ENCODE data around the gene SERINC5. TPM values are rescaled to one million over a fixed set of nuclear protein-coding genes. Genes with fewer than 3 reads are reported as not detected.

Gene SERINC5
- total RNA-seq, 1 experiment from 2014 or later, result 52.3 TPM

DNA sequence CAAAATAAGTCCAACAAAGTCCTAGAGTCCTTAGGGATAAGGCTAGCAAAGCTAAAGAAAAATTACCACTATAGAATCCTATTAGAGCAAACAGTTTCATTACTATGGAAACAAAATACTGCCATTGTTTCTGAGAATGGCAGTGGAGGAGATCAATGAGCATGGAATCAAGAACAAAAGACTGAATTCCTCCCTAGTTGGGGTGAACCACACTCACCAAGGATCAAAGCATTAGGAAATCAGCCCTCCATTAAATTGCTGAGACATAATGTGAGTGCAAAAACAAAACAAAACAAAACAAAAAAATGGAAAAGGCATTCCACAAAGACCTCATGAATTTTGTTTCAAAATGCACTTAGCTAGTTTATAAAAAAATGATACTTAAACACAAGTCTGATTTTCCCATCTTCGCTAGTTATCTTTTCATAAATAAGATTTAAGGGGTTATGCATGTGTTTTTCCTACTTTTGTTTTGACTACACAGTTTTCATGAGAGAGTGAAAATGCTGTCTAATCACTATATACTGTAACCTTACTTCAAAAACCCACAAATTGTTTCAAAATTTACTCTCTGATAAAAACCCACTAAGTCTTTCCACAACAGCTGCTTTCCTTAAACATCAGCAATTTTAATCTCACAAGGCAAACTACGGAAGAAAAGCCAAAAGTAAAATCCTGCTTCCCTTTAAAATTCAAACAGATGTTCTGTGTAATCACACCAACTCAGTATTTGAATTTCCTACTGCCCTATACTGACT is 9.7 kb downstream of the SERINC5 start:
- DNase-seq, result no peak

More for the DNA sequence above, 9.7 kb downstream of the SERINC5 start:
- Mint-ChIP-seq H3K27me3 (ENCODE audit: low read depth) (no peaks in the 10 kb centered on the region), H3K36me3 (ENCODE audit: insufficient read depth in 1 of 3, low read depth in 3 of 3) (peaks cover 28 to 33% (median 30%) of the 10 kb centered on the region in 3 experiments), H3K4me1 (peaks cover 49 to 53% of the 10 kb centered on the region in 2 experiments), H3K27ac (peak overlapping the region; percentile 72 to 91 (median 86); a peak in 6 of 7 replicates), H3K9me3 (peaks cover 22 to 25% of the 10 kb centered on the region in 2 experiments), H3K4me3 (peak overlapping the region in 1 of 2 experiments; percentile 41; a peak in 3 of 5 replicates)
- no peak overlapping the region for H2BK15ac ChIP-seq (ENCODE audit: low read depth, low read length)
- H3K27me3 ChIP-seq (ENCODE audit: insufficient read depth, low read length), result no peaks in the 10 kb centered on the region
- no peak overlapping the region for H2BK5ac ChIP-seq (ENCODE audit: insufficient read length, low read length)
- H2BK20ac ChIP-seq (ENCODE audit: low read depth, low read length, poor library complexity, severe bottlenecking), result no peak overlapping the region
- H3K4me1 ChIP-seq (ENCODE audit: insufficient read depth, low read length), result peaks cover 11% of the 10 kb centered on the region; the same call in 1 of the 2 replicates
- no peak overlapping the region for H3K14ac ChIP-seq (ENCODE audit: insufficient read depth, low read length)
- no peak overlapping the region for H4K8ac ChIP-seq (replicated peaks; ENCODE audit: insufficient read length, low read depth, low read length)
- no peak overlapping the region for H3K56ac ChIP-seq (ENCODE audit: insufficient read length, low read depth, low read length)
- no peak overlapping the region for H2BK120ac ChIP-seq (ENCODE audit: low read depth, low read length, poor library complexity, severe bottlenecking)
- no peaks in the 10 kb centered on the region for H4K20me1 ChIP-seq (ENCODE audit: control insufficient read depth, insufficient read depth, insufficient read length)
- H3K9ac ChIP-seq (ENCODE audit: extremely low read depth, insufficient read length, low read length), result no peak overlapping the region
- H2AK5ac ChIP-seq (ENCODE audit: insufficient read length, low read length), result no peak overlapping the region
- no peak overlapping the region for H3K4me2 ChIP-seq (ENCODE audit: insufficient read depth, insufficient read length, low read length)
- H4K5ac ChIP-seq (ENCODE audit: insufficient read length, low read depth, low read length), result no peak overlapping the region
- no peak overlapping the region for H4K91ac ChIP-seq (ENCODE audit: insufficient read length, low read depth, low read length)
- H3K18ac ChIP-seq (ENCODE audit: insufficient read length, low read depth, low read length), result no peak overlapping the region
- peaks cover 3% of the 10 kb centered on the region for H3K79me1 ChIP-seq (ENCODE audit: insufficient read depth, low read depth, low read length, poor library complexity, severe bottlenecking)
- no peak overlapping the region for H3K23ac ChIP-seq (ENCODE audit: insufficient read length, low read depth, low read length)
- peaks cover 9% of the 10 kb centered on the region for H3K9me3 ChIP-seq (ENCODE audit: control insufficient read depth, low read depth, low read length)
- no peak overlapping the region for H2BK12ac ChIP-seq (ENCODE audit: insufficient read length, low read depth, low read length)
- H2AFZ ChIP-seq (ENCODE audit: low read length), result no peak overlapping the region
- no CpG with 5 or more reads among the region's 2 CpGs for WGBS (ENCODE audit: extremely low coverage, insufficient read length, low lambda C conversion rate)
- H3K23me2 ChIP-seq (ENCODE audit: insufficient read length, low read depth, low read length, poor library complexity, severe bottlenecking), result no peaks in the 10 kb centered on the region
- H3K27ac ChIP-seq (ENCODE audit: insufficient read length, low read depth, low read length), result peak overlapping the region; percentile 64
- peaks cover 40% of the 10 kb centered on the region; the same call in 1 of the 2 replicates for H3K79me2 ChIP-seq (ENCODE audit: insufficient read depth, low read length)
- TF ChIP-seq, protein P1, sequence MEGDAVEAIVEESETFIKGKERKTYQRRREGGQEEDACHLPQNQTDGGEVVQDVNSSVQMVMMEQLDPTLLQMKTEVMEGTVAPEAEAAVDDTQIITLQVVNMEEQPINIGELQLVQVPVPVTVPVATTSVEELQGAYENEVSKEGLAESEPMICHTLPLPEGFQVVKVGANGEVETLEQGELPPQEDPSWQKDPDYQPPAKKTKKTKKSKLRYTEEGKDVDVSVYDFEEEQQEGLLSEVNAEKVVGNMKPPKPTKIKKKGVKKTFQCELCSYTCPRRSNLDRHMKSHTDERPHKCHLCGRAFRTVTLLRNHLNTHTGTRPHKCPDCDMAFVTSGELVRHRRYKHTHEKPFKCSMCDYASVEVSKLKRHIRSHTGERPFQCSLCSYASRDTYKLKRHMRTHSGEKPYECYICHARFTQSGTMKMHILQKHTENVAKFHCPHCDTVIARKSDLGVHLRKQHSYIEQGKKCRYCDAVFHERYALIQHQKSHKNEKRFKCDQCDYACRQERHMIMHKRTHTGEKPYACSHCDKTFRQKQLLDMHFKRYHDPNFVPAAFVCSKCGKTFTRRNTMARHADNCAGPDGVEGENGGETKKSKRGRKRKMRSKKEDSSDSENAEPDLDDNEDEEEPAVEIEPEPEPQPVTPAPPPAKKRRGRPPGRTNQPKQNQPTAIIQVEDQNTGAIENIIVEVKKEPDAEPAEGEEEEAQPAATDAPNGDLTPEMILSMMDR (conservative IDR thresholded peaks at IDR 0.05), result no peak
- no peak overlapping the region for H3T11ph ChIP-seq (ENCODE audit: low read length)
- H3K4ac ChIP-seq (ENCODE audit: low read depth, low read length), result no peak overlapping the region

Data from H9 (cell line).